ENCODE measurements around the gene VPS50. TPM values are rescaled to one million over a fixed set of nuclear protein-coding genes. Genes with fewer than 3 reads are reported as not detected.

Gene VPS50
- total RNA-seq, 1 donor: 34.4 TPM

GRCh38 chr7:93231259-93231658 lies 907 bp upstream of the VPS50 start:
- H3K79me2 ChIP-seq (ENCODE audit: insufficient read depth, low read length): peaks cover 36% of the 10 kb centered on the region
- no peak for TF ChIP-seq CTCF (IDR thresholded peaks at IDR 0.05; ENCODE audit: extremely low read depth, low read depth, low read length)
- peaks cover 13% of the 10 kb centered on the region for H3K4me1 ChIP-seq (ENCODE audit: insufficient read depth, low read length)
- no peak for DNase-seq (ENCODE audit: insufficient read length, low spot score, missing footprints)
- H3K27me3 ChIP-seq (ENCODE audit: insufficient read depth, low read length): peaks cover 2% of the 10 kb centered on the region
- peak overlapping the region; percentile 87 for H3K4me3 ChIP-seq (ENCODE audit: insufficient read depth, low read length)
- H3K4me2 ChIP-seq (ENCODE audit: insufficient read depth, low read length): peak overlapping the region; percentile 98
- H2AFZ ChIP-seq (ENCODE audit: low read length): peak overlapping the region; percentile 98
- H3K27ac ChIP-seq (ENCODE audit: low read depth, low read length): no peak overlapping the region
- H3K9me3 ChIP-seq (ENCODE audit: low read depth, low read length): no peaks in the 10 kb centered on the region
- no peaks in the 10 kb centered on the region for H3K36me3 ChIP-seq (ENCODE audit: insufficient read depth, low read length)
- no peaks in the 10 kb centered on the region for H4K20me1 ChIP-seq (ENCODE audit: insufficient read depth, low read length)

DNA sequence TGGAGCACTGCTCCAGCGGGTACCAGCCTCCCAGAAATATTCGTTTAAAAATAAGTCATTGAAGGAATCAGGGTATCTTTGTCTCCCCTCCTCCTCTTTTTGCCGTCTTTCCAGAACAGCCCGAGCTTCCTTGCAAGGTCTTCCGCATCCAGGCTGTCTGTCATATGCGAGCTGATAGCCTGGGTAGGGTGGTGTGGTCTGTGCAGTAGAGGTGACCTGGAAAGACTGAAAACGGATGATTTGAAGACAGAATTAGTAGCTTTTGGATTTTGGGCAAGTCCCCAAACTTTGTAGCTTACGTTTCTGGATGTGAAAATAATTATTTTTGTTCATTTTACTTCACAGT lies 480 bp downstream of the VPS50 start:
- no peak for DNase-seq (ENCODE audit: insufficient read length, low spot score, missing footprints)
- Histone ChIP-seq H3K4me3 (ENCODE audit: insufficient read depth, low read length) (peak overlapping the region; percentile 87), H2AFZ (ENCODE audit: low read length) (peak overlapping the region; percentile 98), H3K9me3 (ENCODE audit: low read depth, low read length) (no peaks in the 10 kb centered on the region), H3K79me2 (ENCODE audit: insufficient read depth, low read length) (peaks cover 41% of the 10 kb centered on the region), H3K4me1 (ENCODE audit: insufficient read depth, low read length) (peaks cover 13% of the 10 kb centered on the region), H3K27ac (ENCODE audit: low read depth, low read length) (no peak overlapping the region), H4K20me1 (ENCODE audit: insufficient read depth, low read length) (no peaks in the 10 kb centered on the region), H3K27me3 (ENCODE audit: insufficient read depth, low read length) (no peaks in the 10 kb centered on the region), H3K4me2 (ENCODE audit: insufficient read depth, low read length) (peak overlapping the region; percentile 98), H3K36me3 (ENCODE audit: insufficient read depth, low read length) (no peaks in the 10 kb centered on the region)
- no peak for TF ChIP-seq CTCF (IDR thresholded peaks at IDR 0.05; ENCODE audit: extremely low read depth, low read depth, low read length)

GRCh38 chr7:93235541-93235940 lies 3.4 kb downstream of the VPS50 start:
- Histone ChIP-seq H3K36me3 (ENCODE audit: insufficient read depth, low read length) (no peaks in the 10 kb centered on the region), H3K27me3 (ENCODE audit: insufficient read depth, low read length) (no peaks in the 10 kb centered on the region), H2AFZ (ENCODE audit: low read length) (no peak overlapping the region), H4K20me1 (ENCODE audit: insufficient read depth, low read length) (no peaks in the 10 kb centered on the region), H3K9me3 (ENCODE audit: low read depth, low read length) (no peaks in the 10 kb centered on the region), H3K4me2 (ENCODE audit: insufficient read depth, low read length) (no peak overlapping the region), H3K27ac (ENCODE audit: low read depth, low read length) (no peak overlapping the region), H3K4me1 (ENCODE audit: insufficient read depth, low read length) (peaks cover 13% of the 10 kb centered on the region), H3K79me2 (ENCODE audit: insufficient read depth, low read length) (peaks cover 46% of the 10 kb centered on the region), H3K4me3 (ENCODE audit: insufficient read depth, low read length) (no peak overlapping the region)
- no peak for TF ChIP-seq CTCF (IDR thresholded peaks at IDR 0.05; ENCODE audit: extremely low read depth, low read depth, low read length)
- no peak for DNase-seq (ENCODE audit: insufficient read length, low spot score, missing footprints)

GRCh38 chr7:93238131-93238530 lies 6.0 kb downstream of the VPS50 start:
- no peaks in the 10 kb centered on the region for H3K27me3 ChIP-seq (ENCODE audit: insufficient read depth, low read length)
- no peaks in the 10 kb centered on the region for H4K20me1 ChIP-seq (ENCODE audit: insufficient read depth, low read length)
- no peak overlapping the region for H3K4me2 ChIP-seq (ENCODE audit: insufficient read depth, low read length)
- no peaks in the 10 kb centered on the region for H3K36me3 ChIP-seq (ENCODE audit: insufficient read depth, low read length)
- H2AFZ ChIP-seq (ENCODE audit: low read length): no peak overlapping the region
- H3K4me3 ChIP-seq (ENCODE audit: insufficient read depth, low read length): no peak overlapping the region
- H3K27ac ChIP-seq (ENCODE audit: low read depth, low read length): no peak overlapping the region
- TF ChIP-seq CTCF (IDR thresholded peaks at IDR 0.05; ENCODE audit: extremely low read depth, low read depth, low read length): no peak
- H3K79me2 ChIP-seq (ENCODE audit: insufficient read depth, low read length): peaks cover 38% of the 10 kb centered on the region
- DNase-seq (ENCODE audit: insufficient read length, low spot score, missing footprints): no peak
- no peaks in the 10 kb centered on the region for H3K9me3 ChIP-seq (ENCODE audit: low read depth, low read length)
- H3K4me1 ChIP-seq (ENCODE audit: insufficient read depth, low read length): peaks cover under 1% of the 10 kb centered on the region
